Activated CD8-positive, alpha-beta memory T cell treated with anti-CD3 and anti-CD28 coated beads for 4 hours (primary cell): ENCODE measurements around the gene AREL1.

ENCODE experiments used
- DNase-seq, 2 donors: peaks; one replicate each; pipeline ENCODE4 v3.0.0-alpha.2; 2020; ENCODE audit warnings: low read depth in 2 of 2

The AREL1 gene

DNA sequence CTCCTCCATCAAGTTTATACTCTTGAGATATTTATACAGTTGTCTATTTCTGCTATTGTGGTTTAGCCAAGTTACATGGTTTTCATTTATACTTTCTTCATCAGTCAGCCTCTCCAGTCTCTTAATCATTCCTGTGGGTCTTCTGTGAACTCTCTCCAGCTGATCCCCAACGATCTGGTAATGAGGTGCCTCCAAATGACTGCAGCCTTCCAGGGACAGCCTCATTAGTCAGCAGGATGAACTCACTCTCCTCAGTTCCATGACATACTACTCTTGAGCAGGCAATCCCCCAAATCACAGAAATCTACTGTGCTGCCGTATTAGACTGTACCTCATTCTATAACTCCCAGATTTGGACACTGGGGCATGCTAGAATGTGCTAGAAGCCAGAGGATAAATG lies 15.3 kb downstream of the AREL1 start:
- DNase-seq = no peak

DNA sequence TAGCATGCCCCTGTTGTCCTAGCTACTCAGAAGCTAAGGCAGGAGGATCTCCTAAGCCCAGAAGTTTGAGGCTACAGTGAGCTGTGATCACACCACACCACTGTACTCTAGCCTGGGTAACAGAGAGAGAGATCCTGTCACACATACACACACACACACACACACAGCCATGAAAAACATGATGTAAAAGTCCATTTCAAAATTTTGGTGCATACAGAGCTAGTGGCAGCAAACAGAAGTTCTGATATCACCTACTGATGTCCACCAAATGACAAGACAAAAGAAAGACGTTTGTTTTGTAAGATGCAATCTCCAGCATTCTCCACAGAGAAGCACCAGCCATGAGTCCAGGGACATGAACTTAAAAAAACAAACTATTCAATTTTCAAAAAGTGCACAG lies 15.9 kb downstream of the AREL1 start:
- DNase-seq = no peak

- no peak for DNase-seq
Measured at GRCh38 chr14:74695406-74695805, 17.5 kb downstream of the AREL1 start.

- DNase-seq = no peak
Measured at GRCh38 chr14:74693191-74693590, 19.7 kb downstream of the AREL1 start.

DNA sequence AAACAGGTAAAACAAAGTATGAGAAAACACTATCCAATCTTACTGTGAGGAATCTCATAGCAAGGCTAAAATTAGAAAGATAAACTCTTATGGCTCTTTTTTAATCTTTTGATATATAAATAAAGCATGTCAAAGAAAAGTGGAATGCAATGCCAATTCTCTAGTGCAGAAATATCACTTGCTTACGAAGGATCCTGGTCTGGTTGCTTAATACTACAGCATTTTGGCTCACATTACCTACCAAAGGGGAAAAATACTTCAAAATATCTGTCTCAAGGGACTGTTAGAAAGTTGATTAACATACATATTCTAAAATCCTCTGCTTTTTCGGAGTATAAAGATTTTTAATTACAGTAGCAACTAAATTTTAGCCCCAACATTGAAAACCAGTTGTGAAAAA lies 21.4 kb downstream of the AREL1 start:
- no peak for DNase-seq

GRCh38 chr14:74685921-74686678 lies 26.8 kb downstream of the AREL1 start:
- DNase-seq = no peak

DNA sequence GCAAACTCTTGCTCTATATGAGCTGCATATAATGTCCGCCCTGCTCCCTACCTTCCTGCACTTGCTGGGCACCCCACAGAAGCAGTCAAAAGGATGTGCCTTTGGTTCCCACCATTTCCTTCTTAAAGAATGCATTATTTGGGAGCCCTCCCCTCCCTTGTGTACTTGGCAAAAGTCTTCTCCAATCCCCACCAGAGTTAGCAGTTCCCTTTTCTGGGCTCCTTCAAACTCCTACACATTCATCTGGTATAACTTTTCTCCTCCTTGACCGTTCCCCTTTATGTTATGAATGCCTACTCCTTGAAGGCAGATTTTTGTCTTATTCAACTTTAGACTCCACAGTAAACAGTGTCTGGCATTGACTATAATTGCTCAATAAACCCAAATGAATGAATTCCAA lies 27.8 kb downstream of the AREL1 start:
- DNase-seq = no peak

- DNase-seq = no peak
Measured at GRCh38 chr14:74684434-74684833, 28.4 kb downstream of the AREL1 start.

GRCh38 chr14:74683406-74683805 lies 29.5 kb downstream of the AREL1 start:
- DNase-seq = no peak

DNA sequence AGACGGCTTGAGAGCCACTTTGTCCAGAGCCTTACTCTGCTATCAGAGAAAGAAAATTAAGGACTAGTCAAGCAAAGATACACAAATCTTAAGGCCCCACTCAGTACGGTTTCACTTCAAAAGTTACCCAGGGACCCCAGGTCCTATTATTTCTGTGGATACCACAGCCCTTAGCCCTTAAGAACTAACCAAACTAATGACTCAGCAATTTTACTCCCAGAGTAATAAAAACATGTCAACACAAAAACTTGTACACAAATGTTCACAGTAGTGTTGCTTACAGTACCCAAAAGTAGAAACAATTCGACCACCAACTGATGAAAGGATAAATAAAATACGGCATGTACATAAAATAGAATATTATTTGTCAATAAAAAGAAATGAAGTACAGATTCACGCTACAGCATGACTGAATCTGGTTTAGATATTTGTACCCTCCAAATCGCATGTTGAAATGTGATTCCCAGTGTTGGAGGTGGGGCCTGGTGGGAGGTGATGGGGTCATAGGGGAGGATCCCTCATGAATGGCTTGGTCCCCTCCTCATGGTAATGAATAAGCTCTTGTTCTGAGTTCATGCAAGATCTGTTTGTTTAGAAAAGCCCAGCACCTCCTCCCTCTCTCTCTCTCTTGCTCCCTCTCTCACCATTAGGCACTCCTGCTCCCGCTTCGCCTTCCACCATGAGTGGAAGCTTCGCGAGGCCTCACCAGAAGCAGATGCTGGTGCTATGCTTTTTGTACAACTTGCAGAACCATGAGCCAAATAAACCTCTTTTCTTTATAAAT lies 30.5 kb downstream of the AREL1 start:
- no peak for DNase-seq

- no peak for DNase-seq
Measured at GRCh38 chr14:74675219-74675618, 37.7 kb downstream of the AREL1 start.

- DNase-seq = no peak
Measured at GRCh38 chr14:74673768-74674167, 39.1 kb downstream of the AREL1 start.

DNA sequence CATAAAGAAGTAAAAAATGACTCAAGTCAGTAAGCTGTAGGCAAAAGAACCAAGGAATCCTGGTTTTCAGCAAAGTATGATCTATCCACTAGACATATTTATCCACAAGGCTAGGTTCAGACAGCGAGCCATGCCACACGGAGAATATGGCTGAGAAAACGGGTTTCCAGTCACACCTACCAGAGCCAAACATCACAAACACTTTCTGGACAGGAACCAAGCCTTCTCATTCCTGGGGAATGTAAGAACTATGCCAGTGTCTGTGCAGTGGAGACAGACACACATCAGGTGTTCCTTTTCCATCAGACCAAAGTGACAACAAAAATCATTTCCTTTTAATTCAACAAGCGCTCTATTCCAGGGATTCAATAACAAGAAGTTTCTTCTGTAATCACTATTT lies 41.1 kb downstream of the AREL1 start:
- DNase-seq = no peak

DNA sequence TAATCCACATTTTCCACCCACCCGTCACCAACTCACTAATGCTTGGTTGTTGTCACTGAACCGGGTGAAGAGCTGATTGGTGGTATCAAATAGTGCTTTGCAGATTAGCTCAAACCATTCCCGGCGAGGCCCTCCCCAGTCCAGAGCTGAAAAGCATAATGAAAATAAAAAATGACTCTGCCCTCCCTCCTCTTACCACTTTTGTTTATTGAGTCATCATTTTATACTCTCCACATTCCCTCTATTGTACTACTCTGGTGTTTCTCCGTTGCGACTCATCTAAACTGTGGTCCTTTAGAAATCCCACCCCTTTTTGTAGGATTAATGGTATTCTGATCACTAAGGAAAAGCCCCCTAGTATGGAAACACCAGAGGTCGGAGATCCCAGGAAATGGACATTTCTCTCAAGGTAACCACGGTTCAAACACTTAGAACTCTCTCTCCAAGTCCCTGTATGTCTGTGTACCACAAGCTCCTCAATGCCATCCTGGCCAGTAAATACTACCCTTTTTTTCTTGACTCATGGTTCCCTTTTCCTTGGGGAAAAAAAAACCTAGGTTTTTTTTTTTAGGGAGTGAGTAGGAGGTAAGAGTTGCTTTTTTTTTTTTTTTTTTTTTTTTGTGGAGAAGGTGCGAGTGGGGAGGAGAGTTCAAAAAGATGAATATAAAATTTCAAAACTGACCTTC lies 42.0 kb downstream of the AREL1 start:
- DNase-seq = no peak

- DNase-seq = no peak
Measured at GRCh38 chr14:74669846-74670245, 43.0 kb downstream of the AREL1 start.

DNA sequence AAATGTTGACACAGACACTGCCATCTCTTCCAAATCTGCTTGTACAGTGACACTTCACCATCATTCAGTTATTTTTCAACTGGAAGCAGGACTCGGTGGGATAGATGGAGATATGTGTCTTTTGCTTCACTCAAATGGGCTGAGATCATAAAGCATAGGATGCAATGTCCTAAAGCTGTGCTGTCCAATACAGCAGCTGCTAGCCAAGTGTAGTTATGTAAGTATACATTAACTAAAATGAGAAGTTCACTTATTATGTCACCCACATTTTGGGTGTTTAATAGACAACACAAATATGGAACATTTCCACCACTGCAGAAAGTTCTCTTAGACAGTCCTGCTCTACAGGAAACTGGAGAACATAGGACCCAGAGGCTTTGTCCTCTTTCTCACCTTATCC lies 43.6 kb downstream of the AREL1 start:
- no peak for DNase-seq

DNA sequence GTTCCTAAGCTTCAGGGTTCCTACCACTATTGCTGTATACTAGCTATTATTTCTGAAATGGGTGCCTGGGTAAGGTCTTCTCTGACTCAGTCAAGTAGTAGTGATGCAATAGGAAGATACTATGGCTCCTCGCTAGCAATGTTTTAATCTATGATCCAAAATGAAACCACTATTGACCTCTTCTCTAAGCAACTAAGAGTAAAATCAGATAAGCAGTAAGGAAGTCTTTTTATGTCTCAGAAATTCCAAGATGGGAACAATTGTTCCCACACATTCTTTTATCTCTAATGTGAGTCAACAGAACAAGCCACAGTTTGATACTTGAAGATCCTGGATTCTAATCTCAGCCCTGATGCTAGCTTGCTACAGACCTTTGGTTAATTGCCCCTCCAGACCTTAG lies 45.1 kb downstream of the AREL1 start:
- DNase-seq = no peak

DNA sequence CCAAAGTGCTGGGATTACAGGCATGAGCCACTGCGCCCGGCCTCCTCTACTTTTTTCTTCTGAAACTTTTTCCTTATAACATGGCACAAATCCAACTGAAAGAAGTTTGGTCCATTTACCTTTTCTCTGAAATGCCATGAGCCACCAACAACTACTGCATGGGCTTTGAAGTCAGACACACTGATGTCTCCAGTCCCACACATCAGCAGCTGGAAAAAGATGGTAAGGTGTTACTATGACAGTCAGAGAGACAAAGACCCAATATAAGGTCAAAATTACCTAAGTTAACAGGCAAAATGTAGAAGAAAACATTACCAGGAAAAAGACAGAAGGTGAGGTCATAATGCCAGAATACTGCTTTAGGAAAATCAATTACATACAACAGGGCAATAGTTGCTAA lies 48.2 kb downstream of the AREL1 start:
- no peak for DNase-seq

- DNase-seq = no peak
Measured at GRCh38 chr14:74663884-74664283, 49.0 kb downstream of the AREL1 start.

DNA sequence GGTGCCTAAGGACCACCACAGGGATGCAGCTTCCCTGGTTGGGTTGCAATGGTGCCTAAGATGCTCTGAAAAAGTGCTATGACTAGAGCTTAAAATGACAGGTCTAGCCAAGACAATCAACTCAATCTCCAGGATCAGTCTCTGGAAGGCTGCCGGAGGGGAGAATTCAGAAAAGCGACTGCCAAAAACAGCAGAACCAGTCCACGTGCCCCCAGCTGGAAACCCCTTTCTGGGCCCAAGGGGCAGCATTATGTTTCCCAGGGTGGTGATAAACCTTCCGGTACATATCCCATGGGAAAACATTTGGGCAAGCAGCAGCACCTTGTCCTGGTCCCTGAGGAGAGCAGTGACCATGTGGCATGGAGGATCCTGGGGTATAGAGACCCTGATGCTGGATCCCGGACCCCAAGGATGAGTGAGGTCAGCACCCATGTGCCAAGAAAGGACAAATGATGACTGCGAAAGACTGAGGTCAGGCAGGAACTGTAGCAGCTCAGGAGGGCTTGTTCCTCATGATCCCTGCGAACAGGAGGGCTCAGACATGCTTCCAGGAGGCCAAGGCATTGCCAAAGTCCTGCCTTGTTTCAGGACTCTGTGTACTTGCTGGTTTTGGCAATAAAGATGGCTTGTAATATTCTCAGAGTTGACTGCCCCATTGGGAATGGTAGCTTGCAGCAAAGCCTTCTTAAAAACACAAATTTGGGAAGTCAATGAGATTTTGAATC lies 51.0 kb downstream of the AREL1 start:
- DNase-seq = no peak

DNA sequence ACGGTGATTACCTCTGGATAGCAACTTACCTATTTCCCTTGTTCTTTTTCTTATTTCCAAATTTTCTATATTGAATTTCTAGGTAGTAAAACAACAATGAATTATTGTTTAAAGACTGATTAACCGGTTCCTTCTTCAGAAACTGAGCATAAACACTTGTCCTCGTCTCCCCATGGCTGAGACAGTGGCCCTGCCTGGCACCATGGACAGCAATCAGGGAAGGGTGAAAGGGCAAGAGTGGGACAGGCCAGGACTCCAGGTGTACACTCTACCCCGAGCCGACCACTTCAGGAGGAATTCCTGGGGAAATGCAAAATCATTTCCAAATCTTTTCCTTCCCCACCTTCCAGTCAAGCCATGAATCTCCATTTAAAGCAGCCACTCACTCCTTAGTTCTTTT lies 52.0 kb downstream of the AREL1 start:
- DNase-seq = no peak

DNA sequence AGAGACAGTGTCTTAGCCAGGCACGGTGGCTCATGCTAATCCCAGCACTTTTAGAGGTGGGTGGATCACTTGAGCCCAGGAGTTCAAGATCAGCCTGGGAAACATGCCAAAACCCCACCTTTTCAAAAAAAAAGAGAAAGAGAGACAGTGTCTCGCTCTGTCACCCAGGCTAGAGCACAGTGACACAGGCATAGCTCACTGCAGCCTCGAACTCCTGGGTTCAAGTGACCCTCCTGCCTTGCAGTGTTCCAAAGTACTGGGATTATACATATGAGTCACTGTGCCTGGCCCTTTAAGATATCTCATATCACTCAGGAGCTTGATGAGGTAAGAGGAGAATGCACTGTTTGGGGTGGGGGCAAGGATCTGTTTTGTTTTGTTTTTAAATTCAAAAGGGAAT lies 52.7 kb downstream of the AREL1 start:
- no peak for DNase-seq
